OCI-LY3 (cell line): ENCODE data around the gene B4GALT1.

Experiments used
- H2AFZ ChIP-seq: fragments of 200-600, 300-600 bp; shearing (Covaris generic); 2 replicates; pipeline ENCODE4 v1.6.0; 2014; ENCODE audit warnings: antibody characterized with exemption, low read depth, low read length
- H3K27ac ChIP-seq: fragments of 200-600, 300-600 bp; sonication (generic); 2 replicates; pipeline ENCODE4 v1.5.1; 2014; ENCODE audit warnings: mild to moderate bottlenecking, low read length, moderate library complexity, mixed read lengths
- H3K27me3 ChIP-seq: fragments of 200-600, 300-600 bp; sonication (generic); 2 replicates; pipeline ENCODE4 v1.6.1; 2014; ENCODE audit warnings: low read depth, low read length, mixed read lengths
- H3K36me3 ChIP-seq: fragments of 200-600, 300-600 bp; sonication (generic); replicated peaks from 2 replicates; pipeline ENCODE3; 2014; ENCODE audit warnings: low read depth, low read length, mixed read lengths
- H3K4me1 ChIP-seq: fragments of 300-600, 200-600 bp; sonication (generic); 2 replicates; pipeline ENCODE4 v1.6.1; 2014; ENCODE audit warnings: low read length, mixed read lengths
- H3K4me2 ChIP-seq: fragments of 200-600, 300-600 bp; sonication (generic); 2 replicates; pipeline ENCODE4 v1.6.1; 2014; ENCODE audit warnings: low read length, mixed read lengths
- H3K4me3 ChIP-seq: fragments of 300-600, 200-600 bp; sonication (generic); 2 replicates; pipeline ENCODE4 v1.5.1; 2014; ENCODE audit warnings: antibody characterized with exemption, mild to moderate bottlenecking, low read length, moderate library complexity
- H3K79me2 ChIP-seq: fragments of 300-600, 200-600 bp; shearing (Covaris generic); 2 replicates; pipeline ENCODE4 v1.6.1; 2014; ENCODE audit warnings: mild to moderate bottlenecking, low read length, mixed read lengths
- H3K9ac ChIP-seq: fragments of 300-600, 200-600 bp; shearing (Covaris generic); 2 replicates; pipeline ENCODE4 v1.6.0; 2014; ENCODE audit warnings: mild to moderate bottlenecking, low read length, moderate library complexity
- H3K9me3 ChIP-seq: fragments of 200-600, 300-600 bp; shearing (Covaris generic); 2 replicates; pipeline ENCODE4 v1.6.1; 2014; ENCODE audit warnings: low read length, mixed read lengths; ENCODE audit not compliant: insufficient read depth
- H4K20me1 ChIP-seq: fragments of 200-600, 300-600 bp; sonication (generic); 2 replicates; pipeline ENCODE4 v1.6.1; 2016; ENCODE audit warnings: low read length, mixed read lengths; ENCODE audit not compliant: insufficient read depth
- CTCF ChIP-seq: fragments of 200-600, 300-600 bp; sonication (generic); IDR thresholded peaks from 2 replicates; pipeline ENCODE4 v1.5.1; 2014; ENCODE audit warnings: antibody characterized with exemption, low read length, low read depth
- EZH2phosphoT487 ChIP-seq: fragments of 200-600 bp; shearing (Covaris generic); IDR thresholded peaks from 2 replicates; pipeline ENCODE4 v1.6.1; 2018; ENCODE audit warnings: antibody characterized with exemption, mixed run types, low read depth

The B4GALT1 gene

GRCh38 chr9:33186457-33187168 lies 19.5 kb upstream of the B4GALT1 start:
- no peak overlapping the region; the same call in 1 of the 2 replicates for H3K9ac ChIP-seq
- H3K79me2 ChIP-seq = no peaks in the 10 kb centered on the region
- H2AFZ ChIP-seq = peak overlapping the region; percentile 67
- no peaks in the 10 kb centered on the region for H3K36me3 ChIP-seq
- no peak for TF ChIP-seq CTCF
- TF ChIP-seq EZH2phosphoT487 = no peak
- no peaks in the 10 kb centered on the region; the same call in 1 of the 2 replicates for H3K27me3 ChIP-seq
- H3K27ac ChIP-seq = peak overlapping the region; percentile 12; the same call in 1 of the 2 replicates
- H3K4me2 ChIP-seq = peak overlapping the region; percentile 60
- H3K9me3 ChIP-seq = no peaks in the 10 kb centered on the region
- peaks cover 30% of the 10 kb centered on the region for H3K4me1 ChIP-seq
- no peaks in the 10 kb centered on the region for H4K20me1 ChIP-seq
- peak overlapping the region; percentile 50 for H3K4me3 ChIP-seq

- no peak overlapping the region for H3K27ac ChIP-seq
- H3K4me3 ChIP-seq = no peak overlapping the region
- H2AFZ ChIP-seq = no peak overlapping the region
- H3K36me3 ChIP-seq = no peaks in the 10 kb centered on the region
- H3K9me3 ChIP-seq = no peaks in the 10 kb centered on the region
- TF ChIP-seq CTCF = no peak
- TF ChIP-seq EZH2phosphoT487 = no peak
- H3K9ac ChIP-seq = no peak overlapping the region
- H3K79me2 ChIP-seq = no peaks in the 10 kb centered on the region
- H3K4me1 ChIP-seq = peaks cover 30% of the 10 kb centered on the region
- peak overlapping the region; percentile 60; the same call in 1 of the 2 replicates for H3K4me2 ChIP-seq
- no peaks in the 10 kb centered on the region; the same call in 1 of the 2 replicates for H3K27me3 ChIP-seq
- H4K20me1 ChIP-seq = no peaks in the 10 kb centered on the region
These were observed 18.7 kb upstream of the B4GALT1 start for GRCh38 chr9:33185858-33186257.

- Histone ChIP-seq H4K20me1 (no peaks in the 10 kb centered on the region), H3K36me3 (no peaks in the 10 kb centered on the region), H3K79me2 (no peaks in the 10 kb centered on the region), H2AFZ (no peak overlapping the region), H3K27me3 (no peaks in the 10 kb centered on the region), H3K4me3 (no peak overlapping the region), H3K9ac (no peak overlapping the region), H3K27ac (no peak overlapping the region), H3K4me1 (peaks cover 30% of the 10 kb centered on the region), H3K4me2 (no peak overlapping the region), H3K9me3 (no peaks in the 10 kb centered on the region)
- TF ChIP-seq EZH2phosphoT487 (no peak), CTCF (no peak)
These were observed 18.3 kb upstream of the B4GALT1 start for GRCh38 chr9:33185406-33185805.

GRCh38 chr9:33184963-33185362 lies 17.8 kb upstream of the B4GALT1 start:
- Histone ChIP-seq H3K4me2 (no peak overlapping the region), H3K27ac (no peak overlapping the region), H2AFZ (no peak overlapping the region)

More at GRCh38 chr9:33184963-33185362, 17.8 kb upstream of the B4GALT1 start:
- H3K79me2 ChIP-seq = no peaks in the 10 kb centered on the region
- peaks cover 30% of the 10 kb centered on the region for H3K4me1 ChIP-seq
- no peaks in the 10 kb centered on the region for H3K36me3 ChIP-seq
- H4K20me1 ChIP-seq = no peaks in the 10 kb centered on the region
- no peak overlapping the region for H3K4me3 ChIP-seq
- H3K27me3 ChIP-seq = no peaks in the 10 kb centered on the region
- no peak overlapping the region for H3K9ac ChIP-seq
- H3K9me3 ChIP-seq = no peaks in the 10 kb centered on the region
- no peak for TF ChIP-seq CTCF
- TF ChIP-seq EZH2phosphoT487 = no peak
